NB4 (cell line): ENCODE data around the gene ZMYM2.

Experiments used
- DNase-seq: peaks from one replicate; pipeline ENCODE4 v3.0.0; 2010; ENCODE audit warnings: low read depth
- H3K4me3 ChIP-seq: one replicate; pipeline ENCODE4 v1.5.1; 2011; ENCODE audit warnings: mild to moderate bottlenecking, low read depth, low read length, moderate library complexity
- CTCF ChIP-seq: IDR thresholded peaks from one replicate; pipeline ENCODE4 v1.5.1; 2012; ENCODE audit warnings: low read depth, low read length
- MAX ChIP-seq: IDR thresholded peaks from 2 replicates; pipeline ENCODE4 v1.6.1; 2011; ENCODE audit warnings: low read depth, low read length
- MYC ChIP-seq: IDR thresholded peaks from 2 replicates; pipeline ENCODE4 v1.6.1; 2011; ENCODE audit warnings: low read depth, low read length
- POLR2A ChIP-seq: IDR thresholded peaks from 2 replicates; pipeline ENCODE4 v1.6.1; 2011; ENCODE audit warnings: mild to moderate bottlenecking; ENCODE audit not compliant: insufficient read length; ENCODE audit errors: extremely low read depth

Gene ZMYM2

GRCh38 chr13:20127562-20128458 lies 169.3 kb downstream of the ZMYM2 start:
- peak overlapping the region; percentile 59 for H3K4me3 ChIP-seq

GRCh38 chr13:20128459-20128931 lies 170.0 kb downstream of the ZMYM2 start:
- DNase-seq = peak; percentile 29
- peak overlapping the region; percentile 59 for H3K4me3 ChIP-seq
- TF ChIP-seq MAX (0 out of 2 replicates have a peak, but pooled peaks have one; percentile 18), MYC (peak; percentile 21; the same call in 1 of the 2 replicates), CTCF (no peak)

More at GRCh38 chr13:20127562-20128458, 169.3 kb downstream of the ZMYM2 start:
- TF ChIP-seq MAX = peak; percentile 47
- TF ChIP-seq CTCF = peak; percentile 50
- peak; percentile 37 for TF ChIP-seq MYC
- peak; percentile 72 for TF ChIP-seq POLR2A
- DNase-seq = peak; percentile 87

GRCh38 chr13:20129076-20129475 lies 170.5 kb downstream of the ZMYM2 start:
- no peak for DNase-seq
- H3K4me3 ChIP-seq = no peak overlapping the region

GRCh38 chr13:20130012-20130411 lies 171.5 kb downstream of the ZMYM2 start:
- no peak for TF ChIP-seq MYC
- no peak for TF ChIP-seq MAX
- no peak for TF ChIP-seq POLR2A
- no peak for TF ChIP-seq CTCF
- H3K4me3 ChIP-seq = no peak overlapping the region
- no peak for DNase-seq

More at GRCh38 chr13:20129076-20129475, 170.5 kb downstream of the ZMYM2 start:
- TF ChIP-seq CTCF (no peak), POLR2A (no peak), MYC (no peak), MAX (no peak)

GRCh38 chr13:20130652-20131051 lies 172.1 kb downstream of the ZMYM2 start:
- TF ChIP-seq MAX (no peak), CTCF (no peak), POLR2A (no peak), MYC (no peak)
- no peak overlapping the region for H3K4me3 ChIP-seq
- no peak for DNase-seq
